Panc1 (cell line): Measurements from ENCODE around the gene HSD17B14. TPM values are rescaled to one million over a fixed set of nuclear protein-coding genes. Genes with fewer than 3 reads are reported as not detected.
A peak's percentile ranks its signal among the peaks of the same experiment; 100 is the strongest.

Experiments
- ATAC-seq: fragments of 200-7000 bp; cut with Tn5 transposase; 2 replicates; pipeline ENCODE4 v1.9.1; 2020; ENCODE audit warnings: mild to moderate bottlenecking, moderate library complexity
- BruUV-seq: library from RNA; stranded (reverse); fragments of 400-500 nt; replicated peaks from 2 replicates; lab custom pipeline; 2021; lab: Mats Ljungman, UMichigan
- CTCF ChIA-PET: fragments of 300-600 bp; sonication (Branson Sonifier 250); formaldehyde crosslinking; loops from one replicate; lab custom pipeline; 2022; ENCODE audit warnings: antibody characterized with exemption; lab: Charles Lee
- POLR2A ChIA-PET: fragments of 300-600 bp; sonication (Branson Sonifier 250); formaldehyde crosslinking; loops from one replicate; lab custom pipeline; 2022; ENCODE audit warnings: antibody characterized with exemption; lab: Charles Lee
- DNase-seq: peaks from one replicate; pipeline ENCODE4 v3.0.0-alpha.2; 2010; ENCODE audit warnings: low read depth, low spot score
- H3K27ac ChIP-seq: 2 replicates; pipeline ENCODE4 v1.5.1; 2011; ENCODE audit warnings: mild to moderate bottlenecking, low read length, inconsistent platforms
- H3K27me3 ChIP-seq: fragments of 200-500 bp; sonication (Bioruptor generic); 2 replicates; pipeline ENCODE4 v1.6.0; 2014; ENCODE audit warnings: low read length, inconsistent platforms; ENCODE audit not compliant: control insufficient read depth, insufficient read depth
- H3K36me3 ChIP-seq: fragments of 200-500 bp; sonication (Bioruptor generic); 2 replicates; pipeline ENCODE4 v1.5.1; 2014; ENCODE audit warnings: inconsistent platforms, mild to moderate bottlenecking, low read length, moderate library complexity; ENCODE audit not compliant: control insufficient read depth, insufficient read depth
- H3K4me1 ChIP-seq: 2 replicates; pipeline ENCODE4 v1.5.1; 2011; ENCODE audit warnings: inconsistent platforms, mild to moderate bottlenecking, low read length, moderate library complexity; ENCODE audit not compliant: control insufficient read depth, insufficient read depth
- H3K4me3 ChIP-seq, 2 experiments: 2 replicates each; pipeline ENCODE4 v1.5.1; 2011 to 2012; ENCODE audit warnings: low read depth in 2 of 2, low read length in 2 of 2, mild to moderate bottlenecking in 2 of 2, inconsistent platforms in 1 of 2, moderate library complexity in 1 of 2
- H3K9me3 ChIP-seq: fragments of 200-500 bp; sonication (Bioruptor generic); 2 replicates; pipeline ENCODE4 v1.5.1; 2014; ENCODE audit warnings: low read depth, mild to moderate bottlenecking, inconsistent platforms, low read length, moderate library complexity; ENCODE audit not compliant: control insufficient read depth, insufficient read depth
- POLR2AphosphoS5 ChIP-seq: IDR thresholded peaks from 2 replicates; pipeline ENCODE4 v1.6.1; 2012; ENCODE audit warnings: mild to moderate bottlenecking, low read depth, low read length, moderate library complexity
- SIN3A ChIP-seq: IDR thresholded peaks from 2 replicates; pipeline ENCODE4 v1.6.1; 2012; ENCODE audit warnings: low read depth, mild to moderate bottlenecking, low read length, moderate library complexity, borderline replicate concordance; ENCODE audit not compliant: insufficient read depth
- TCF7L2 ChIP-seq: IDR thresholded peaks from 2 replicates; pipeline ENCODE4 v1.6.1; 2011; ENCODE audit warnings: mild to moderate bottlenecking, low read depth, low read length, inconsistent platforms
- in situ Hi-C: cut with HindIII; loops from 2 replicates; pipeline ENCODE4 v1.10.0; 2016; ENCODE audit warnings: low sequenced_read_pairs, low pct_unique_long_range_greater_than_20kb
- intact Hi-C: fragments of 100-400 bp; cut with micrococcal nuclease; formaldehyde crosslinking; loops from one replicate; pipeline ENCODE4 v1.10.0; 2022; ENCODE audit not compliant: unreplicated experiment
- total RNA-seq: library from RNA; stranded (reverse); gene quantifications from one replicate; pipeline ENCODE4 v1.2.1, GENCODE V29; 2021; ENCODE audit not compliant: unreplicated experiment
- TF ChIP-seq, protein P1 (sequence below), 2 experiments: IDR thresholded peaks; 2 replicates each; pipeline ENCODE4 v1.6.1; 2011 to 2012; ENCODE audit warnings: low read depth in 2 of 2, control low read depth in 1 of 2, low read length in 1 of 2, mild to moderate bottlenecking in 1 of 2, moderate library complexity in 1 of 2; ENCODE audit not compliant: insufficient read depth in 1 of 2
- TF ChIP-seq, protein P2 (sequence below): fragments of 450-650 bp; IDR thresholded peaks from 2 replicates; pipeline ENCODE4 v1.5.1; 2017; ENCODE audit warnings: mild to moderate bottlenecking

Gene HSD17B14
- total RNA-seq, 1 experiment from 2014 or later, result 20.8 TPM

DNA sequence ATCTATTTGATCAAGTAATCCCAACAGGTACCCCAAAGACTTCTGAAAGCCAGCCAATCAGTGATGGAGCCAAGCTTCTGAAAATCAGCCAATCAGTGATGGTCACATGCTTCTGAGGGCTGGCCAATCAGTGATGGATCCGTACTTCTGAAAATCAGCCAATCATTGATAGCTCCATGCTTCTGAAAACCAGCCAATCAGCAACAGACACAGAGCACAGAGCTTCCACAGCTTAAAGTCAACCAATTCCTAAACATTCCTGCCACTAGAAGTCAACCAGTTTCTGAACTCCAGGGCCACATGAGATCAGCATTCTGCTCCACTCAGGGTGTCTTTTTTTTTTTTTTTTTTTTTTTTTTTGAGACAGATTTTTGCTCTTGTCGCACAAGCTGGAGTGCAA is 8.2 kb upstream of the HSD17B14 start:
- intact Hi-C loops (no loop called here), in situ Hi-C loops (no loop called here)
- TF ChIP-seq TCF7L2 (no peak), SIN3A (no peak)
- TF ChIP-seq, protein P1, sequence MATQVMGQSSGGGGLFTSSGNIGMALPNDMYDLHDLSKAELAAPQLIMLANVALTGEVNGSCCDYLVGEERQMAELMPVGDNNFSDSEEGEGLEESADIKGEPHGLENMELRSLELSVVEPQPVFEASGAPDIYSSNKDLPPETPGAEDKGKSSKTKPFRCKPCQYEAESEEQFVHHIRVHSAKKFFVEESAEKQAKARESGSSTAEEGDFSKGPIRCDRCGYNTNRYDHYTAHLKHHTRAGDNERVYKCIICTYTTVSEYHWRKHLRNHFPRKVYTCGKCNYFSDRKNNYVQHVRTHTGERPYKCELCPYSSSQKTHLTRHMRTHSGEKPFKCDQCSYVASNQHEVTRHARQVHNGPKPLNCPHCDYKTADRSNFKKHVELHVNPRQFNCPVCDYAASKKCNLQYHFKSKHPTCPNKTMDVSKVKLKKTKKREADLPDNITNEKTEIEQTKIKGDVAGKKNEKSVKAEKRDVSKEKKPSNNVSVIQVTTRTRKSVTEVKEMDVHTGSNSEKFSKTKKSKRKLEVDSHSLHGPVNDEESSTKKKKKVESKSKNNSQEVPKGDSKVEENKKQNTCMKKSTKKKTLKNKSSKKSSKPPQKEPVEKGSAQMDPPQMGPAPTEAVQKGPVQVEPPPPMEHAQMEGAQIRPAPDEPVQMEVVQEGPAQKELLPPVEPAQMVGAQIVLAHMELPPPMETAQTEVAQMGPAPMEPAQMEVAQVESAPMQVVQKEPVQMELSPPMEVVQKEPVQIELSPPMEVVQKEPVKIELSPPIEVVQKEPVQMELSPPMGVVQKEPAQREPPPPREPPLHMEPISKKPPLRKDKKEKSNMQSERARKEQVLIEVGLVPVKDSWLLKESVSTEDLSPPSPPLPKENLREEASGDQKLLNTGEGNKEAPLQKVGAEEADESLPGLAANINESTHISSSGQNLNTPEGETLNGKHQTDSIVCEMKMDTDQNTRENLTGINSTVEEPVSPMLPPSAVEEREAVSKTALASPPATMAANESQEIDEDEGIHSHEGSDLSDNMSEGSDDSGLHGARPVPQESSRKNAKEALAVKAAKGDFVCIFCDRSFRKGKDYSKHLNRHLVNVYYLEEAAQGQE (IDR thresholded peaks at IDR 0.05; ENCODE audit: insufficient read depth in 1 of 2, low read depth in 2 of 2, low read length in 1 of 2), result no peak
- POLR2A ChIA-PET, result no interaction called here
- DNase-seq, result no peak
- Histone ChIP-seq H3K27ac (no peak overlapping the region), H3K9me3 (no peaks in the 10 kb centered on the region), H3K4me3 (no peak overlapping the region), H3K27me3 (no peaks in the 10 kb centered on the region), H3K4me1 (no peaks in the 10 kb centered on the region), H3K36me3 (no peaks in the 10 kb centered on the region)
- no TSS peak for BruUV-seq
- CTCF ChIA-PET, result interaction anchor here (0.6 to 0.7 kb wide), 2 partner anchors 13 to 126 kb away, joined by 5 to 8 read pairs; no protein-coding TSS in a partner anchor
- no peak for ATAC-seq

DNA sequence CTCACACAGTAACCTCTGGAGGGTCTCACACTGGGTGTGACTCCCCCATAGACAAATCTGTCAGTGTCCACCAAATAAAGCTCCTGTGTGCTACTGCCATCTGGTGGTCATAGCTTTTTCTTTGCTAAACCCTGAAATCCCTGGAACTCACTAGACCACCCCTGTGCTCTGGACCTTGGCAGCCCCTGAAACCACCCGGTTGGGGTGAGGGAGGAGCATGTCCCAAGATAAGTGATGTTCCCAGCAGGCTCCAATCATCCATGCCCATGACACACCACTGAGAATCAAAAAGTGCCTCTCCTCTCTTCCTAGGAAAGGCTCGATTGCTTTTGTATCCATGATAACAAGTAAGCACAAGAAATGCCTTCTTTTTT is 6.5 kb upstream of the HSD17B14 start:
- ChIA-PET CTCF (interaction anchor here (0.6 to 1.9 kb wide), 7 partner anchors 9 to 128 kb away, joined by 3 to 9 read pairs (median 4); no protein-coding TSS in a partner anchor), POLR2A (no interaction called here)
- no TSS peak for BruUV-seq
- H3K9me3 ChIP-seq, result no peaks in the 10 kb centered on the region
- ATAC-seq (peak; percentile 76), DNase-seq (no peak)
- no peaks in the 10 kb centered on the region for H3K27me3 ChIP-seq
- no peak overlapping the region for H3K4me3 ChIP-seq
- TF ChIP-seq, protein P2, sequence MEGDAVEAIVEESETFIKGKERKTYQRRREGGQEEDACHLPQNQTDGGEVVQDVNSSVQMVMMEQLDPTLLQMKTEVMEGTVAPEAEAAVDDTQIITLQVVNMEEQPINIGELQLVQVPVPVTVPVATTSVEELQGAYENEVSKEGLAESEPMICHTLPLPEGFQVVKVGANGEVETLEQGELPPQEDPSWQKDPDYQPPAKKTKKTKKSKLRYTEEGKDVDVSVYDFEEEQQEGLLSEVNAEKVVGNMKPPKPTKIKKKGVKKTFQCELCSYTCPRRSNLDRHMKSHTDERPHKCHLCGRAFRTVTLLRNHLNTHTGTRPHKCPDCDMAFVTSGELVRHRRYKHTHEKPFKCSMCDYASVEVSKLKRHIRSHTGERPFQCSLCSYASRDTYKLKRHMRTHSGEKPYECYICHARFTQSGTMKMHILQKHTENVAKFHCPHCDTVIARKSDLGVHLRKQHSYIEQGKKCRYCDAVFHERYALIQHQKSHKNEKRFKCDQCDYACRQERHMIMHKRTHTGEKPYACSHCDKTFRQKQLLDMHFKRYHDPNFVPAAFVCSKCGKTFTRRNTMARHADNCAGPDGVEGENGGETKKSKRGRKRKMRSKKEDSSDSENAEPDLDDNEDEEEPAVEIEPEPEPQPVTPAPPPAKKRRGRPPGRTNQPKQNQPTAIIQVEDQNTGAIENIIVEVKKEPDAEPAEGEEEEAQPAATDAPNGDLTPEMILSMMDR, result peak; percentile 87
- TF ChIP-seq POLR2AphosphoS5, result no peak
- intact Hi-C loops (no loop called here), in situ Hi-C loops (no loop called here)
- no peaks in the 10 kb centered on the region for H3K4me1 ChIP-seq
- H3K27ac ChIP-seq, result no peak overlapping the region
- H3K36me3 ChIP-seq, result no peaks in the 10 kb centered on the region

DNA sequence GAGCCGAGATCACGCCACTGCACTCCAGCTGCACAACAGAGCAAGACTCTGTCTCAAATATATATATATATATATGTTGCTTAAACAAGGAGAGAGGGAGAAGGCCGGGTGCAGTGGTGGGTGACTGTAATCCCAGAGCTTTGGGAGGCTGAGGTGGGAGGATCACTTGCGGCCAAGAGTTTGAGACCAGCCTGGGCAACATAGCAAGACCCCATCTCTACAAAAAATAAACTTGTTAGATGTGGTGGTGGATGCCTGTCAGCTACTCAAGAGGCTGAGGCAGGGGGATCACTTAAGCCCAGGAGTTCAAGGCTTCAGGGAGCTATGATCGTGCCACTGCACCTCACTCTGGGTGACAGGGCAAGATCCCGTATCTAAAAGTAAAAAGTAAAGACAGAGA is 5.3 kb upstream of the HSD17B14 start:
- Histone ChIP-seq H3K9me3 (no peaks in the 10 kb centered on the region), H3K27ac (no peak overlapping the region), H3K36me3 (no peaks in the 10 kb centered on the region), H3K27me3 (no peaks in the 10 kb centered on the region), H3K4me1 (no peaks in the 10 kb centered on the region; the same call in 1 of the 2 replicates), H3K4me3 (no peak overlapping the region)
- no TSS peak for BruUV-seq
- ChIA-PET POLR2A (no interaction called here), CTCF (interaction anchor here (1.9 kb wide), 1 partner anchor 46 kb away, joined by 9 read pairs; no protein-coding TSS in a partner anchor)
- TF ChIP-seq, protein P2, result no peak
- TF ChIP-seq POLR2AphosphoS5 (no peak), TCF7L2 (no peak), SIN3A (no peak)
- TF ChIP-seq, protein P1 (IDR thresholded peaks at IDR 0.05; ENCODE audit: insufficient read depth in 1 of 2, low read depth in 2 of 2, low read length in 1 of 2), result no peak
- intact Hi-C loops (no loop called here), in situ Hi-C loops (no loop called here)
- DNase-seq (no peak), ATAC-seq (no peak)
